Measurements from ENCODE around the gene ZNF385B. TPM values are rescaled to one million over a fixed set of nuclear protein-coding genes. Genes with fewer than 3 reads are reported as not detected.

The ZNF385B gene
- total and polyA plus RNA-seq, 9 of the 15 experiments (the other 6 are each of a cell fraction or from before 2014, with no cell fraction given) = 0.50 TPM; not detected in 8

DNA sequence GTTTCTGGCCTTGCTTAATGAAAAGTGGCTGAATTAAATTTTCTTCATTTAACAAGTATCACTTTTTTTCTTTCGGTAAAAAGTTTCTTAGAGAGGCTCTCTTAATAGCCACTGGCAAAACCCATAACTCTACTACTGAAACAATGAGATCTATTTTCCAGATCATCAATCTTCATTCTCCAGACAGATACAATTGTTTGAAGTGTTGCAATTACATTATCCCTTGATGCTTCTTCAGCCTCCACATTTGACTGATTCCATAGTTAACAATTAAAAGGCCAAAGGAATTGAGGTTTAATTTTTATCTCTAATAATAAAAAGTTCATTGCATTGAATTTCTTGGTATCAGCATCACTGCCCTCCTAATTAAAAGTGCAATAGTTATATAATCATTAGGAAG, 176.3 kb downstream of the ZNF385B start (continued):
- TF ChIP-seq, protein P1, sequence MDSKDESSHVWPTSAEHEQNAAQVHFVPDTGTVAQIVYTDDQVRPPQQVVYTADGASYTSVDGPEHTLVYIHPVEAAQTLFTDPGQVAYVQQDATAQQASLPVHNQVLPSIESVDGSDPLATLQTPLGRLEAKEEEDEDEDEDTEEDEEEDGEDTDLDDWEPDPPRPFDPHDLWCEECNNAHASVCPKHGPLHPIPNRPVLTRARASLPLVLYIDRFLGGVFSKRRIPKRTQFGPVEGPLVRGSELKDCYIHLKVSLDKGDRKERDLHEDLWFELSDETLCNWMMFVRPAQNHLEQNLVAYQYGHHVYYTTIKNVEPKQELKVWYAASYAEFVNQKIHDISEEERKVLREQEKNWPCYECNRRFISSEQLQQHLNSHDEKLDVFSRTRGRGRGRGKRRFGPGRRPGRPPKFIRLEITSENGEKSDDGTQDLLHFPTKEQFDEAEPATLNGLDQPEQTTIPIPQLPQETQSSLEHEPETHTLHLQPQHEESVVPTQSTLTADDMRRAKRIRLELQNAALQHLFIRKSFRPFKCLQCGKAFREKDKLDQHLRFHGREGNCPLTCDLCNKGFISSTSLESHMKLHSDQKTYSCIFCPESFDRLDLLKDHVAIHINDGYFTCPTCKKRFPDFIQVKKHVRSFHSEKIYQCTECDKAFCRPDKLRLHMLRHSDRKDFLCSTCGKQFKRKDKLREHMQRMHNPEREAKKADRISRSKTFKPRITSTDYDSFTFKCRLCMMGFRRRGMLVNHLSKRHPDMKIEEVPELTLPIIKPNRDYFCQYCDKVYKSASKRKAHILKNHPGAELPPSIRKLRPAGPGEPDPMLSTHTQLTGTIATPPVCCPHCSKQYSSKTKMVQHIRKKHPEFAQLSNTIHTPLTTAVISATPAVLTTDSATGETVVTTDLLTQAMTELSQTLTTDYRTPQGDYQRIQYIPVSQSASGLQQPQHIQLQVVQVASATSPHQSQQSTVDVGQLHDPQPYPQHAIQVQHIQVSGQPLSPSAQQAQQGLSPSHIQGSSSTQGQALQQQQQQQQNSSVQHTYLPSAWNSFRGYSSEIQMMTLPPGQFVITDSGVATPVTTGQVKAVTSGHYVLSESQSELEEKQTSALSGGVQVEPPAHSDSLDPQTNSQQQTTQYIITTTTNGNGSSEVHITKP (IDR thresholded peaks at IDR 0.05; ENCODE audit: partially characterized antibody) = no peak

DNA sequence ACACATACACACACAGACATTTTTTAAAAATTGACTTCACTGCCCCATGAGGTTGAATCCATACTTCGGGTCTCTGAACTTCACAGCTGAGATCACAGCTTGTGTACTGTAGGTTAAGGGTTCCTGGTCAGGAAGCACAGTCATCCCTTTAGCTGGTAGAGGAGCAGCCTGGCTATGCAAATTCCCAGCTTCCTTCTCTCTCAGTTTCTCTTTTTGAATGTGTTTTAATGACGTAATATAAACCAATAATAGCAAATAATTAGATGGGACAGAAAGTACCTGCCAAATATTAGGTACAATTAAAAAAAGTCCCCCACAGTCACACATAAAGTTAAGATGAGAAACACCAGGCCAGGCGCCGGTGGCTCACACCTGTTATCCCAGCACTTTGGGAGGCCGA, 178.7 kb downstream of the ZNF385B start:
- no peaks in the 10 kb centered on the region for H3K9me1 ChIP-seq (ENCODE audit: control insufficient read depth, insufficient read depth, low read length)
- FAIRE-seq (no peak), ATAC-seq (no peak), DNase-seq (ENCODE audit: extremely low read depth in 1 of 4, low spot score in 3 of 4) (no peak)
- BruUV-seq (replicated peaks) = no TSS peak
- H3K4me3 ChIP-seq = no peak overlapping the region
- H3K9me3 ChIP-seq (replicated peaks; ENCODE audit: control insufficient read depth, insufficient read depth, low read depth, low read length) = no peaks in the 10 kb centered on the region
- ChIA-PET CTCF (ENCODE audit: low intra/inter-chr PET ratio) (no interaction called here), POLR2A (no interaction called here)
- no peaks in the 10 kb centered on the region for H3K79me2 ChIP-seq (ENCODE audit: control insufficient read depth, insufficient read depth, low read length)
- H3K36me3 ChIP-seq (ENCODE audit: control insufficient read depth, insufficient read depth, low read length) = no peaks in the 10 kb centered on the region
- no peaks in the 10 kb centered on the region for H4K20me1 ChIP-seq (replicated peaks; ENCODE audit: control insufficient read depth, insufficient read depth, low read length)
- H2AFZ ChIP-seq (ENCODE audit: low read depth, low read length) = no peak overlapping the region
- no peaks in the 10 kb centered on the region for H3K27me3 ChIP-seq (ENCODE audit: control insufficient read depth in 2 of 2, insufficient read depth in 2 of 2, low read length in 2 of 2)
- H3K27ac ChIP-seq (ENCODE audit: extremely low read depth, low read depth, low read length) = no peak overlapping the region
- intact Hi-C loops (cut with micrococcal nuclease) = no loop called here
- no peak for TF ChIP-seq NR2F6 (CRISPR knock-in tag; IDR thresholded peaks at IDR 0.05)
- TF ChIP-seq CBX1 (IDR thresholded peaks at IDR 0.05; ENCODE audit: low read depth) = no peak
- TF ChIP-seq ZNF239 (CRISPR knock-in tag; IDR thresholded peaks at IDR 0.05) = no peak
- TF ChIP-seq, protein P2, sequence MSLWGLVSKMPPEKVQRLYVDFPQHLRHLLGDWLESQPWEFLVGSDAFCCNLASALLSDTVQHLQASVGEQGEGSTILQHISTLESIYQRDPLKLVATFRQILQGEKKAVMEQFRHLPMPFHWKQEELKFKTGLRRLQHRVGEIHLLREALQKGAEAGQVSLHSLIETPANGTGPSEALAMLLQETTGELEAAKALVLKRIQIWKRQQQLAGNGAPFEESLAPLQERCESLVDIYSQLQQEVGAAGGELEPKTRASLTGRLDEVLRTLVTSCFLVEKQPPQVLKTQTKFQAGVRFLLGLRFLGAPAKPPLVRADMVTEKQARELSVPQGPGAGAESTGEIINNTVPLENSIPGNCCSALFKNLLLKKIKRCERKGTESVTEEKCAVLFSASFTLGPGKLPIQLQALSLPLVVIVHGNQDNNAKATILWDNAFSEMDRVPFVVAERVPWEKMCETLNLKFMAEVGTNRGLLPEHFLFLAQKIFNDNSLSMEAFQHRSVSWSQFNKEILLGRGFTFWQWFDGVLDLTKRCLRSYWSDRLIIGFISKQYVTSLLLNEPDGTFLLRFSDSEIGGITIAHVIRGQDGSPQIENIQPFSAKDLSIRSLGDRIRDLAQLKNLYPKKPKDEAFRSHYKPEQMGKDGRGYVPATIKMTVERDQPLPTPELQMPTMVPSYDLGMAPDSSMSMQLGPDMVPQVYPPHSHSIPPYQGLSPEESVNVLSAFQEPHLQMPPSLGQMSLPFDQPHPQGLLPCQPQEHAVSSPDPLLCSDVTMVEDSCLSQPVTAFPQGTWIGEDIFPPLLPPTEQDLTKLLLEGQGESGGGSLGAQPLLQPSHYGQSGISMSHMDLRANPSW (CRISPR knock-in tag; IDR thresholded peaks at IDR 0.05) = no peak
- TF ChIP-seq, protein P3, sequence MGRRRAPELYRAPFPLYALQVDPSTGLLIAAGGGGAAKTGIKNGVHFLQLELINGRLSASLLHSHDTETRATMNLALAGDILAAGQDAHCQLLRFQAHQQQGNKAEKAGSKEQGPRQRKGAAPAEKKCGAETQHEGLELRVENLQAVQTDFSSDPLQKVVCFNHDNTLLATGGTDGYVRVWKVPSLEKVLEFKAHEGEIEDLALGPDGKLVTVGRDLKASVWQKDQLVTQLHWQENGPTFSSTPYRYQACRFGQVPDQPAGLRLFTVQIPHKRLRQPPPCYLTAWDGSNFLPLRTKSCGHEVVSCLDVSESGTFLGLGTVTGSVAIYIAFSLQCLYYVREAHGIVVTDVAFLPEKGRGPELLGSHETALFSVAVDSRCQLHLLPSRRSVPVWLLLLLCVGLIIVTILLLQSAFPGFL (CRISPR knock-in tag; IDR thresholded peaks at IDR 0.05) = no peak
- no peak overlapping the region for H3K4me2 ChIP-seq (ENCODE audit: insufficient read depth, low read length)
- 5% methylated on average over 5 of the region's 5 CpGs for WGBS (ENCODE audit: insufficient coverage, low coverage, missing lambda C conversion rate)
- H3K9ac ChIP-seq (ENCODE audit: insufficient read depth in 1 of 2, low read depth in 2 of 2, low read length in 2 of 2) = no peak overlapping the region
- in situ Hi-C loops (cut with MboI) = no loop called here
- no peaks in the 10 kb centered on the region for H3K4me1 ChIP-seq (replicated peaks in 1 of 2; ENCODE audit: control insufficient read depth in 2 of 2, insufficient read depth in 2 of 2, low read length in 2 of 2)
